ENCODE measurements around the gene C19orf18.
"Not testable (repeated sequence)": the region's sequence is repeated elsewhere in the genome, so short reads cannot be mapped to it uniquely, and the experiment has no call there.

Gene C19orf18

GRCh38 chr19:57974434-57974833 lies at the start of gene C19orf18:
Gene C19orf18, minus strand, starts transcription at chr19:57974534. Its CDS starts 102 bp downstream, at chr19:57974432.
- no peak for DNase-seq
- Mint-ChIP-seq H3K4me3 (no peak within 1 kb of the TSS), H3K4me1 (ENCODE audit: low read depth) (no peaks in the 10 kb centered on the region), H3K36me3 (ENCODE audit: low read depth) (peaks cover 88% of the 10 kb centered on the region), H3K27me3 (no peaks in the 10 kb centered on the region), H3K9me3 (peaks cover 75% of the 10 kb centered on the region), H3K27ac (no peak within 1 kb of the TSS)

DNA sequence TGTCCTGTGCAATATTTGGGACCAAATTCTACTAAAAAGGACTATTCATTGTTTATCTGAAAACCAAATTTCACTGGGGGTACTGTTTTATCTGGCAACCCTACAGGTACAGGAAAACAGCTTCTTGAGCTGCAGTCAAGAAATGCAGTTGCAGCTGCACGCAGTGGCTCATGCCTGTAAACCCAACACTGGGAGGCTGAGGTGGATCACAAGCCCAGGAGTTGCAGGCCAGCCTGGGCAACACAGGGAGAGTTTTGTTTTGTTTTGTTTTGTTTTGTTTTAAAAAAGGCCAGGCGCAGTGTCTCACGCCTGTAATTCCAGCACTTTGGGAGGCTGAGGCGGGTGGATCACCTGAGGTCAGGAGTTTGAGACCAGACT lies 47.9 kb upstream of the C19orf18 start:
- peaks cover 28% of the 10 kb centered on the region for H3K9me3 Mint-ChIP-seq

GRCh38 chr19:58021541-58022282 lies 47.4 kb upstream of the C19orf18 start:
- Mint-ChIP-seq H3K27ac (no peak overlapping the region), H3K27me3 (peaks cover 10% of the 10 kb centered on the region), H3K36me3 (ENCODE audit: low read depth) (peaks cover 17% of the 10 kb centered on the region), H3K4me3 (no peak overlapping the region), H3K4me1 (ENCODE audit: low read depth) (no peaks in the 10 kb centered on the region), H3K9me3 (peaks cover 33% of the 10 kb centered on the region)
- peak; percentile 38 for DNase-seq

More for the DNA sequence above, 47.9 kb upstream of the C19orf18 start:
- DNase-seq, result no peak
- H3K36me3 Mint-ChIP-seq (ENCODE audit: low read depth), result peaks cover 13% of the 10 kb centered on the region
- H3K4me3 Mint-ChIP-seq, result no peak overlapping the region
- no peak overlapping the region for H3K27ac Mint-ChIP-seq
- H3K4me1 Mint-ChIP-seq (ENCODE audit: low read depth), result no peaks in the 10 kb centered on the region
- peaks cover 5% of the 10 kb centered on the region for H3K27me3 Mint-ChIP-seq

DNA sequence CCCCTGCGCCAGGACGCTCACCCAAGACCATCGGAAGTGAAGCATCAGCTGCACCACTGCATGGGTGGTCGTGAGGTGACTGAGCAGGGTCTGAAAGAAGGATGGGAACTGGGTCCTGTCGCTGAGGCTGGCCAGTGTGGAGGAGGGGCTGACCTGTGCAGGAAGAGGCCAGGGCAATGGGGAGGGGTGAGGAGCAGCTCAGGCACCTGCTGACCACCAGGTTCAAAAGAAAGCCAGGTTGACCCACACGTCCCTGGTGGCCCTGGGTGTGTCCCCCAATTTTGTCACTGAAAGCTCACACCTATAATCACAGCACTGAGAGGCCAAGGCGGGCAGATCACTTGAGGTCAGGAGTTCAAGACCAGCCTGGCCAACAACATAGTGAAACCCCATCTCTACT lies 45.8 kb upstream of the C19orf18 start:
- H3K4me3 Mint-ChIP-seq, result no peak overlapping the region
- no peaks in the 10 kb centered on the region for H3K4me1 Mint-ChIP-seq (ENCODE audit: low read depth)
- no peak overlapping the region for H3K27ac Mint-ChIP-seq
- DNase-seq, result no peak
- H3K36me3 Mint-ChIP-seq (ENCODE audit: low read depth), result peaks cover 20% of the 10 kb centered on the region
- H3K9me3 Mint-ChIP-seq, result peaks cover 32% of the 10 kb centered on the region
- H3K27me3 Mint-ChIP-seq, result peaks cover 17% of the 10 kb centered on the region

DNA sequence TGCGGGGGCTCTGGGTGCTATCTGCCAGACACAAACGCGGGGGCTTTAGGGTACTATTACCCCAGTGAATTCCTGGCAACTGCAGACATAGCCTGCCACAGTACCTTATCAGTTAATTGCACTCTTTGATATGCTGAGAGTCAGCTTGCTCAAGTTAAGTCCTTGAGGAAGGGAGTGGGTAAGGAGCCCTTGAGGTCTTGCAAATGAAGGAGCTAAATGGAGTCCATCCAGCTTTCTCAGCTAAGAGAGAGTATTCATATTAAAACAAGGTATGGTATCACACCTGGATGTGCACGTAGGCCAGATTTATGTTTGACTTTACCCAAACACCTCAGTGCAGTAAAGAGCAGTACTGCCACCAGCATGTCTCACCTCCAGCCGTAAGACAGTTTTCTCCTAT lies 39.8 kb upstream of the C19orf18 start:
- no peak for DNase-seq
- Mint-ChIP-seq H3K27ac (no peak overlapping the region), H3K9me3 (peaks cover 46% of the 10 kb centered on the region), H3K27me3 (peaks cover 28% of the 10 kb centered on the region), H3K4me3 (no peak overlapping the region), H3K4me1 (ENCODE audit: low read depth) (peaks cover 3% of the 10 kb centered on the region), H3K36me3 (ENCODE audit: low read depth) (peaks cover 26% of the 10 kb centered on the region)

GRCh38 chr19:58010507-58010906 lies 36.2 kb upstream of the C19orf18 start:
- Mint-ChIP-seq H3K4me1 (ENCODE audit: low read depth) (peaks cover 5% of the 10 kb centered on the region), H3K4me3 (no peak overlapping the region), H3K9me3 (peaks cover 62% of the 10 kb centered on the region), H3K27ac (no peak overlapping the region), H3K27me3 (peaks cover 15% of the 10 kb centered on the region), H3K36me3 (ENCODE audit: low read depth) (peaks cover 47% of the 10 kb centered on the region)
- DNase-seq, result no peak

- Mint-ChIP-seq H3K9me3 (peaks cover 65% of the 10 kb centered on the region), H3K27ac (no peak overlapping the region), H3K36me3 (ENCODE audit: low read depth) (peaks cover 55% of the 10 kb centered on the region), H3K27me3 (peaks cover 15% of the 10 kb centered on the region), H3K4me3 (peak overlapping the region; percentile 69), H3K4me1 (ENCODE audit: low read depth) (peaks cover 5% of the 10 kb centered on the region)
- peak; percentile 64 for DNase-seq
Measured at GRCh38 chr19:58009666-58010301, 35.5 kb upstream of the C19orf18 start.

- H3K36me3 Mint-ChIP-seq (ENCODE audit: low read depth), result peaks cover 60% of the 10 kb centered on the region
- H3K4me3 Mint-ChIP-seq, result peak overlapping the region; percentile 69
- peaks cover 9% of the 10 kb centered on the region for H3K4me1 Mint-ChIP-seq (ENCODE audit: low read depth)
- H3K27me3 Mint-ChIP-seq, result peaks cover 15% of the 10 kb centered on the region
- peaks cover 65% of the 10 kb centered on the region for H3K9me3 Mint-ChIP-seq
- no peak overlapping the region for H3K27ac Mint-ChIP-seq
- DNase-seq, result no peak
Measured at GRCh38 chr19:58009301-58009665, 34.9 kb upstream of the C19orf18 start.

- not testable (repeated sequence) for H3K27ac Mint-ChIP-seq, DNase-seq
- Mint-ChIP-seq H3K27me3 (peaks cover 15% of the 10 kb centered on the region), H3K4me1 (ENCODE audit: low read depth) (peaks cover 13% of the 10 kb centered on the region), H3K9me3 (peaks cover 66% of the 10 kb centered on the region), H3K4me3 (peak overlapping the region; percentile 69), H3K36me3 (ENCODE audit: low read depth) (peaks cover 64% of the 10 kb centered on the region)
Measured at GRCh38 chr19:58008877-58009276, 34.5 kb upstream of the C19orf18 start.

- no peak overlapping the region for H3K4me3 Mint-ChIP-seq
- H3K27ac Mint-ChIP-seq, result no peak overlapping the region
- peaks cover 22% of the 10 kb centered on the region for H3K4me1 Mint-ChIP-seq (ENCODE audit: low read depth)
- no peak for DNase-seq
- peaks cover 71% of the 10 kb centered on the region for H3K36me3 Mint-ChIP-seq (ENCODE audit: low read depth)
- peaks cover 58% of the 10 kb centered on the region for H3K9me3 Mint-ChIP-seq
- peaks cover 11% of the 10 kb centered on the region for H3K27me3 Mint-ChIP-seq
Measured at GRCh38 chr19:58007285-58007684, 33.0 kb upstream of the C19orf18 start.

- Mint-ChIP-seq H3K4me3 (peak overlapping the region; percentile 80), H3K36me3 (ENCODE audit: low read depth) (peaks cover 94% of the 10 kb centered on the region), H3K27ac (peak overlapping the region; percentile 86), H3K4me1 (ENCODE audit: low read depth) (peaks cover 31% of the 10 kb centered on the region), H3K27me3 (no peaks in the 10 kb centered on the region), H3K9me3 (peaks cover 64% of the 10 kb centered on the region)
- no peak for DNase-seq
Measured at GRCh38 chr19:58003174-58003828, 29.0 kb upstream of the C19orf18 start.

GRCh38 chr19:58002384-58003173 lies 28.2 kb upstream of the C19orf18 start, which contains the start of gene ZNF606:
Gene ZNF606, minus strand, starts transcription at chr19:58002820. Its CDS starts 1,501 bp downstream, at chr19:58001319.
- peaks cover 97% of the 10 kb centered on the region for H3K36me3 Mint-ChIP-seq (ENCODE audit: low read depth)
- H3K27ac Mint-ChIP-seq, result peak within 1 kb of the TSS; percentile 86
- DNase-seq, result peak; percentile 90
- peaks cover 66% of the 10 kb centered on the region for H3K9me3 Mint-ChIP-seq
- peak within 1 kb of the TSS; percentile 80 for H3K4me3 Mint-ChIP-seq
- H3K4me1 Mint-ChIP-seq (ENCODE audit: low read depth), result peaks cover 31% of the 10 kb centered on the region
- no peaks in the 10 kb centered on the region for H3K27me3 Mint-ChIP-seq

DNA sequence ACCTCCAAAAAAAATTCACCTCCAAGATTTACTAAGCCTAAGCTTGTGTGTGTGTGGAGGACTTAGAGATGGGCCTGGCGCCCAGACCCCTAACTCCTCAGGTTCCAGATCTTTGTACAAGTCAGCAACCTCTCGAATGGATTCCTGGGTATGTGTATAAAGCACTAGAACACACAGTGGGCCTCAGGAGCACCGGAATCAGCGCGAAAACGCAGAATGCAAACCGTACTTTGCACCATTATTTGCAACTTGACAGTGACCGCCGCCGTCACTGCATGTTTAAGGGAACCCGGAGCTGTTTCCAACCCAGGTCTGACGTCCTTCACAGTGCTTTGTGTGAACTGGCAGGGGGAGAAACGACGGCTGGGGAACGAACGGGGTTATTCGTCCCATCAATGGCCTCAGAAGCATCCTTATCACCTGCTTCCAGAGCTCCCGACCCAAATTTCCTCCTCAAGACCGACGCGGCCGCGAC lies 27.6 kb upstream of the C19orf18 start:
- peaks cover 31% of the 10 kb centered on the region for H3K4me1 Mint-ChIP-seq (ENCODE audit: low read depth)
- H3K4me3 Mint-ChIP-seq, result peak overlapping the region; percentile 80
- H3K27ac Mint-ChIP-seq, result peak overlapping the region; percentile 75
- peaks cover 65% of the 10 kb centered on the region for H3K9me3 Mint-ChIP-seq
- H3K27me3 Mint-ChIP-seq, result no peaks in the 10 kb centered on the region
- H3K36me3 Mint-ChIP-seq (ENCODE audit: low read depth), result peaks cover 97% of the 10 kb centered on the region
- no peak for DNase-seq

GRCh38 chr19:58000677-58001076 lies 26.3 kb upstream of the C19orf18 start:
- no peak overlapping the region for H3K27ac Mint-ChIP-seq
- peaks cover 31% of the 10 kb centered on the region for H3K4me1 Mint-ChIP-seq (ENCODE audit: low read depth)

More at GRCh38 chr19:58000677-58001076, 26.3 kb upstream of the C19orf18 start:
- peaks cover 96% of the 10 kb centered on the region for H3K36me3 Mint-ChIP-seq (ENCODE audit: low read depth)
- no peaks in the 10 kb centered on the region for H3K27me3 Mint-ChIP-seq
- peaks cover 65% of the 10 kb centered on the region for H3K9me3 Mint-ChIP-seq
- DNase-seq, result no peak
- H3K4me3 Mint-ChIP-seq, result peak overlapping the region; percentile 80
